Immature natural killer cell (primary cell): ENCODE measurements around the gene TAX1BP1. TPM values are rescaled to one million over a fixed set of nuclear protein-coding genes. Genes with fewer than 3 reads are reported as not detected.
A peak's percentile ranks its signal among the peaks of the same experiment; 100 is the strongest.

ENCODE experiments used
- DNase-seq, 3 donors: peaks; one replicate each; pipeline ENCODE4 v3.0.0; 2022; ENCODE audit warnings: mixed read lengths in 1 of 3
- H3K27ac Mint-ChIP-seq, 6 donors: one replicate each; pipeline ENCODE4 v1.8.0; 2020; ENCODE audit warnings: mixed read lengths in 6 of 6, mild to moderate bottlenecking in 5 of 6, inconsistent platforms in 4 of 6, moderate library complexity in 3 of 6
- H3K27me3 Mint-ChIP-seq, 3 donors: one replicate each; pipeline ENCODE4 v1.8.0; 2020 to 2021; ENCODE audit warnings: low read depth in 3 of 3, mild to moderate bottlenecking in 3 of 3, mixed read lengths in 3 of 3, moderate library complexity in 3 of 3, inconsistent platforms in 1 of 3
- H3K36me3 Mint-ChIP-seq, 3 donors: one replicate each; pipeline ENCODE4 v1.8.0; 2020; ENCODE audit warnings: mixed read lengths in 3 of 3, inconsistent platforms in 2 of 3, mild to moderate bottlenecking in 2 of 3
- H3K4me1 Mint-ChIP-seq, 2 donors: one replicate each; pipeline ENCODE4 v1.8.0; 2020; ENCODE audit warnings: inconsistent platforms in 2 of 2, mild to moderate bottlenecking in 2 of 2, mixed read lengths in 2 of 2, moderate library complexity in 1 of 2
- H3K4me3 Mint-ChIP-seq, 5 donors: one replicate each; pipeline ENCODE4 v1.8.0; 2020; ENCODE audit warnings: mild to moderate bottlenecking in 5 of 5, mixed read lengths in 5 of 5, inconsistent platforms in 3 of 5, moderate library complexity in 3 of 5
- H3K9me3 Mint-ChIP-seq, 6 donors: one replicate each; pipeline ENCODE4 v1.8.0; 2020; ENCODE audit warnings: mild to moderate bottlenecking in 6 of 6, mixed read lengths in 6 of 6, inconsistent platforms in 4 of 6, moderate library complexity in 3 of 6
- polyA plus RNA-seq, 3 donors: library from polyadenylated mRNA; unstranded; fragments of 300-500 nt; fragmentation: Illumina TruSeq; gene quantifications; one replicate each; pipeline ENCODE4 v1.2.3, GENCODE V29; 2021

Gene TAX1BP1
- polyA plus RNA-seq, 3 donors from 2014 or later = 86.9 to 119 (median 114) TPM

GRCh38 chr7:27774717-27775328, 34.9 kb downstream of the TAX1BP1 start:
- H3K36me3 Mint-ChIP-seq = peaks cover 4 to 20% (median 18%) of the 10 kb centered on the region in 3 donors
- H3K4me3 Mint-ChIP-seq = no peak overlapping the region
- H3K4me1 Mint-ChIP-seq = peaks cover 1 to 48% of the 10 kb centered on the region in 2 donors
- no peaks in the 10 kb centered on the region for H3K27me3 Mint-ChIP-seq
- DNase-seq = peak in 1 of 3 donors; percentile 8
- no peak overlapping the region for H3K27ac Mint-ChIP-seq
- H3K9me3 Mint-ChIP-seq = no peaks in the 10 kb centered on the region

DNA sequence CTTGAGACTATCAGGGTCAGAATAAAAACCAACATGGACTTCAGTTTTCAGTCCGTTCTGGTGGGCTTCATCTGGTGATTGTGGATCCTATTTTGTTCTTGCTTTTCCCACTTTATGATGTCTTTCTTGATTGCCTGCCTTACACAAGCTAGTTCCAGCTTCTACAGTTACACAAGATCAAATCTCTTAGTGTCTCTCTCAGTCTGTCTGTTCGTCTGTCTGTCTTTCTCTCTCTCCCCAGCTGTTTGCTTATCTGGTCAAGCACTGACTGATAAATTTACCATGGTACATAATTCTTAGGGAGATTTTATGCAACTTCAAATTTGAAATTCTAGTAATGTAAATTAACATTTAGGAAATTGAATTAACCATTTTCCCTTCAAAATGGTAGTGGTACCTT, 35.8 kb downstream of the TAX1BP1 start:
- Mint-ChIP-seq H3K36me3 (peaks cover 4 to 14% (median 14%) of the 10 kb centered on the region in 3 donors), H3K4me3 (no peak overlapping the region), H3K27ac (peak overlapping the region in 1 of 6 donors; percentile 0), H3K9me3 (no peaks in the 10 kb centered on the region), H3K27me3 (no peaks in the 10 kb centered on the region), H3K4me1 (peaks cover 1 to 55% of the 10 kb centered on the region in 2 donors)
- DNase-seq = no peak

DNA sequence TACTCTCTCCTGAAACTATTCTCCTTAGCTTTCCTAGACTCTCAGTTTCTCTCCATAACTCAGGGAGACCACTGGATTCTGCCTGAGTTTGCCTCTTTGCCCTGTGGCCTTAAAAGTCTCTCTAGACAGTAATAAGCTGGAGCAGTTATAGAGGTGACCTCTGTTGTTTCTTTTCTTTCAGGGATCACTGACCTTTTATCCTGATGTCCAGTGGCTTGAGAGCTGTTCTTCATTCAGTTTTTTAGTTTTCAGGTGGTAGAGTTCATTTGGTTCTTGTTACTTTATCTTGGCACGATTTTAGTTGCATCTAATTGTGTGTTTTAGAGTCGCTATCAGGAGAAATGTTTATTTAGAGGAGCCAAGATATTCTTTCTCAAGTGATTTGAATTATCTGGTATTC, 37.7 kb downstream of the TAX1BP1 start:
- Mint-ChIP-seq H3K36me3 (no peaks in the 10 kb centered on the region), H3K4me3 (no peak overlapping the region), H3K4me1 (peaks cover 1 to 47% of the 10 kb centered on the region in 2 donors), H3K27me3 (no peaks in the 10 kb centered on the region), H3K9me3 (no peaks in the 10 kb centered on the region), H3K27ac (no peak overlapping the region)
- DNase-seq = no peak

- Mint-ChIP-seq H3K9me3 (no peaks in the 10 kb centered on the region), H3K27ac (no peak overlapping the region), H3K4me3 (no peak overlapping the region), H3K36me3 (no peaks in the 10 kb centered on the region), H3K27me3 (no peaks in the 10 kb centered on the region), H3K4me1 (peaks cover 3 to 54% of the 10 kb centered on the region in 2 donors)
- no peak for DNase-seq
Observed at GRCh38 chr7:27779873-27780272, 39.9 kb downstream of the TAX1BP1 start.

- H3K27me3 Mint-ChIP-seq = no peaks in the 10 kb centered on the region
- no peaks in the 10 kb centered on the region for H3K9me3 Mint-ChIP-seq
Observed at GRCh38 chr7:27781188-27781587, 41.2 kb downstream of the TAX1BP1 start.

DNA sequence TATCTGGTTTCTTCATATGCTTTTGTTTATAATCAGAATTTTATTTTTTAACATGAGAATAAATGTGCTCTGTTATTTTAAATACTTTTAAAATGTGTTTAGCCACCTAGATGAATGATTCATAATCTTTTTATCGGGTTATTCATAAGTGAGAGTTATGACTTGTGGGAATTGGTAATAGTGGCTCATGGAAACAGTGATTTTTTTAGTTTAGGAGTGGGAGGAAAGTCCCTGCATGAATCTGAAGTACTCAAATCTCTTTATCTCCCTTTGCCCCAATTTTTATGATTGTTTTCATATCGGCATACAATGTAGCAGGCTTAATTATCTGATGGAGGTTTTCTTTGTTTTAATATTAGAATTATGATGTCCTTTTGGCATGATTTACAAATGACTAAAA, 42.9 kb downstream of the TAX1BP1 start:
- no peaks in the 10 kb centered on the region for H3K9me3 Mint-ChIP-seq

More at GRCh38 chr7:27781188-27781587, 41.2 kb downstream of the TAX1BP1 start:
- Mint-ChIP-seq H3K27ac (no peak overlapping the region), H3K4me3 (no peak overlapping the region), H3K4me1 (peaks cover 2 to 42% of the 10 kb centered on the region in 2 donors), H3K36me3 (peaks cover 0 to 4% (median 4%) of the 10 kb centered on the region in 3 donors)
- no peak for DNase-seq

GRCh38 chr7:27784399-27785053, 44.6 kb downstream of the TAX1BP1 start:
- H3K36me3 Mint-ChIP-seq = peaks cover 8 to 20% (median 8%) of the 10 kb centered on the region in 3 donors
- H3K9me3 Mint-ChIP-seq = no peaks in the 10 kb centered on the region
- no peak overlapping the region for H3K4me3 Mint-ChIP-seq
- no peaks in the 10 kb centered on the region for H3K27me3 Mint-ChIP-seq
- peak overlapping the region in 2 of 6 donors; percentile 50 to 58 for H3K27ac Mint-ChIP-seq
- peak; percentile 42 to 45 (median 42) for DNase-seq
- peaks cover 2 to 22% of the 10 kb centered on the region in 2 donors for H3K4me1 Mint-ChIP-seq

More for the DNA sequence above, 42.9 kb downstream of the TAX1BP1 start:
- H3K36me3 Mint-ChIP-seq = peaks cover 0 to 16% (median 8%) of the 10 kb centered on the region in 3 donors
- H3K4me1 Mint-ChIP-seq = peaks cover 2 to 27% of the 10 kb centered on the region in 2 donors
- no peaks in the 10 kb centered on the region for H3K27me3 Mint-ChIP-seq
- H3K4me3 Mint-ChIP-seq = no peak overlapping the region
- DNase-seq = no peak
- no peak overlapping the region for H3K27ac Mint-ChIP-seq

- no peaks in the 10 kb centered on the region for H3K27me3 Mint-ChIP-seq
- H3K4me3 Mint-ChIP-seq = no peak overlapping the region
- H3K4me1 Mint-ChIP-seq = peaks cover 2 to 12% of the 10 kb centered on the region in 2 donors
- no peak for DNase-seq
- peaks cover 15 to 32% (median 16%) of the 10 kb centered on the region in 3 donors for H3K36me3 Mint-ChIP-seq
- H3K27ac Mint-ChIP-seq = no peak overlapping the region
- H3K9me3 Mint-ChIP-seq = no peaks in the 10 kb centered on the region
Observed at GRCh38 chr7:27788437-27788836, 48.5 kb downstream of the TAX1BP1 start.

DNA sequence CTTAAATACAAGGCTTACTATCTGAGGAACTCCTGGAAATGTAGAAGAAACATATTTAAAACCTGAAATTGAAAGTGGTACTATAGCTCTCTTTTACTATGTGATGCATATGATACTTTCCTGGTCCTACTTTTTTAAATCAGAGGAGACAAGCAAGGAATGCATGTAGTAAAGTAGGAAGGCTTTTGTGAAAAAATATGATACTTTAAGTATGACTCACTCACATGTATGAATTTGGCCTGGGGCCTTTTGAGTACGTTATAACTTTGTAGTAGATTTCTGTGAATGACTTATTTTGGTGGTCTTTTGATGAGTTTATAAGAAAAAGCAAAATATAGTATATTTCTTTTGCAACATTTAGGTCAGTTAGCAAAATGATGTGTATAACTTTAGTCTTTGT, 53.8 kb downstream of the TAX1BP1 start:
- no peak overlapping the region for H3K4me3 Mint-ChIP-seq
- peaks cover 18 to 39% (median 28%) of the 10 kb centered on the region in 3 donors for H3K36me3 Mint-ChIP-seq
- DNase-seq = no peak
- H3K27ac Mint-ChIP-seq = no peak overlapping the region
- H3K27me3 Mint-ChIP-seq = peaks cover 0 to 3% (median 1%) of the 10 kb centered on the region in 3 donors
- no peaks in the 10 kb centered on the region for H3K9me3 Mint-ChIP-seq
- H3K4me1 Mint-ChIP-seq = no peaks in the 10 kb centered on the region

GRCh38 chr7:27795977-27796376, 56.0 kb downstream of the TAX1BP1 start:
- no peak for DNase-seq
- Mint-ChIP-seq H3K36me3 (peaks cover 16 to 42% (median 32%) of the 10 kb centered on the region in 3 donors), H3K27me3 (peaks cover 0 to 3% (median 1%) of the 10 kb centered on the region in 3 donors), H3K9me3 (no peaks in the 10 kb centered on the region), H3K4me3 (no peak overlapping the region), H3K27ac (no peak overlapping the region), H3K4me1 (no peaks in the 10 kb centered on the region)

- no peak overlapping the region for H3K4me3 Mint-ChIP-seq
- no peaks in the 10 kb centered on the region for H3K4me1 Mint-ChIP-seq
- H3K27me3 Mint-ChIP-seq = peaks cover 0 to 4% (median 1%) of the 10 kb centered on the region in 3 donors
- DNase-seq = no peak
- H3K36me3 Mint-ChIP-seq = peaks cover 19 to 37% (median 27%) of the 10 kb centered on the region in 3 donors
- H3K9me3 Mint-ChIP-seq = no peaks in the 10 kb centered on the region
- H3K27ac Mint-ChIP-seq = no peak overlapping the region
Observed at GRCh38 chr7:27799212-27799611, 59.2 kb downstream of the TAX1BP1 start.

DNA sequence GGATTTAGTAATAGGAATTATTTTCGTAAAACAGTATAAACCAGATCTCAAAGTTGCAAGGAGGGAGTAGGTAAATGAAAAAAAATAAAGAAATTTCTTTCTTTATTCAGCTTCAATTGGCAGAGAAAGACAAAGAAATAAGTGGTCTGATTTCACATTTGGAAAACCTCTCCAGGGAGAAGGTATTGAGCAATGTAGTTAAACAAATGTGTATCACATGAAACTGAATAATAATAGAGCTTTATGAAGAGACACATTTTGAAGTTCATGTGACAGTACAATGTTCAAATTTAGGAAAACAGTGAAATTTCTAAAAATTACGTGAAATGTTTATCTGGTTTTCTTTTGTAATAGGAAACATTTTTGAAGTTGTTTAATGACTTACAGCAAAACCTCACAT, 63.0 kb downstream of the TAX1BP1 start:
- Mint-ChIP-seq H3K4me1 (peaks cover 8 to 29% of the 10 kb centered on the region in 2 donors), H3K9me3 (no peaks in the 10 kb centered on the region), H3K36me3 (peaks cover 12 to 19% (median 16%) of the 10 kb centered on the region in 3 donors), H3K27ac (no peak overlapping the region), H3K4me3 (no peak overlapping the region), H3K27me3 (peaks cover 0 to 2% (median 2%) of the 10 kb centered on the region in 3 donors)
- no peak for DNase-seq

GRCh38 chr7:27804139-27804538, 64.2 kb downstream of the TAX1BP1 start:
- Mint-ChIP-seq H3K27ac (no peak overlapping the region), H3K4me3 (no peak overlapping the region), H3K36me3 (peaks cover 12 to 17% (median 16%) of the 10 kb centered on the region in 3 donors), H3K9me3 (no peaks in the 10 kb centered on the region), H3K27me3 (peaks cover 0 to 2% (median 2%) of the 10 kb centered on the region in 3 donors), H3K4me1 (peaks cover 8 to 29% of the 10 kb centered on the region in 2 donors)
- no peak for DNase-seq

GRCh38 chr7:27808626-27809025, 68.7 kb downstream of the TAX1BP1 start:
- peaks cover 3 to 8% (median 3%) of the 10 kb centered on the region in 3 donors for H3K36me3 Mint-ChIP-seq
- peaks cover 0 to 2% (median 1%) of the 10 kb centered on the region in 3 donors for H3K27me3 Mint-ChIP-seq
- H3K4me1 Mint-ChIP-seq = peaks cover 8 to 29% of the 10 kb centered on the region in 2 donors
- H3K4me3 Mint-ChIP-seq = no peak overlapping the region
- DNase-seq = no peak
- H3K9me3 Mint-ChIP-seq = no peaks in the 10 kb centered on the region
- no peak overlapping the region for H3K27ac Mint-ChIP-seq
